ENCODE measurements around the gene DIPK1C.

Gene DIPK1C

DNA sequence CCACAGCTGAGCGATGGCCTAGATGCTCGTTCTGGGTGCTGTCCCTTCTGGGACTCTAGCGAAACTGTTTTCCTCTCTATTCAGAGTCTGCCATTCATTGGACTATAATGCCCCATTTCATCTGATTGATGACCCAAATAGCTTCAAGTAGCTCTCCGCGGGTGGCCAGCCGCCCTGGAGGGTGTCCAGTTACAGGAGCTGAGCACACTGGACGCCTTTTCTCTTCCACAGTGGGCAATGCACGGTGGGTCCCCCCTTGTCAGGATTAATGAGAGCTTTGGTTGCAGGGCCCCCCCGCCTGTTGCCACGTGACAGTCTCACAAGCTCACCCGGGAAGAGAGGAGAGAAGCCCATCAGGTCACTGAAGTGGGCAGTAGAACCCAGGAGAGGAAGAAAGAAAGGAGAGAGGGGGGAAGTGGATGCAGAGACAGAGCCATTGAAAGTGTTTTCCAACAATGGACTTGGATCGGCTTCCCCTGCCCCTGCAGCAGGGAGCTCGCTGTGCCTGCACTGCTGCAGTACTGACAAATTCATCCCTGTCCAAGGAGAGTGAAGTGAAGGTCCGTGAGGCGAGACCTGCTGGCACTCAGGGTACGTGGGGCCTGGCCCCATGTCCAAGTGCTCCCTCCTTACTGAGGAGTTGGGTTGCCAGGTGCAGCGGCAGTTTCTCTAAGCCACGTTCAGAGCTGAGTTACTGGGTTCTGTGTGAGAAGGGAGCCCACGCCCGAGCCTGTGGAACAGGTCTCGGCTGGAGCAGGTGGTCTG lies 44.8 kb downstream of the DIPK1C start:
- TF ChIP-seq CTCF (IDR thresholded peaks at IDR 0.05; ENCODE audit: insufficient read depth, missing control alignments), result no peak
- no peak for FAIRE-seq
- DNase-seq (ENCODE audit: insufficient read length, low spot score), result no peak

DNA sequence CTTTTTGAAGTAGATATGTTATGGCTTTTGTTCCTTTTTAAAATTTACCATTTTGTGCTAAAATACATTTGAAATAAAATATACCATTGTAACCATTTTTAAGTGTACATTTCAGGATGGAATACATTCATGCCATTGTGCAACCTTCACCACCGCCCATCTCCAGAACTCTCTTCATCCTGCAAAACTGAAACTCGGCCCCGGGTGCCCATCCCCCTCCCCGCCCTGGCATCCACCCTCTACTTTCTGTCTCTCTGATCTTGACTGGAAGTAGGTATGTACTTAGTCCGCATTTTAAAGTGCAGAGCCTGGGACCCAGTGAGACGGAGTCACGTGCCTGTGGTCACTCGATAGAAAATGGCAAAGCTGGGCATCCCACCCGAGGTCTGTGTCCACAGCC lies 45.6 kb downstream of the DIPK1C start:
- TF ChIP-seq CTCF (IDR thresholded peaks at IDR 0.05; ENCODE audit: insufficient read depth, missing control alignments), result no peak
- FAIRE-seq (peak; percentile 35), DNase-seq (ENCODE audit: insufficient read length, low spot score) (no peak)

DNA sequence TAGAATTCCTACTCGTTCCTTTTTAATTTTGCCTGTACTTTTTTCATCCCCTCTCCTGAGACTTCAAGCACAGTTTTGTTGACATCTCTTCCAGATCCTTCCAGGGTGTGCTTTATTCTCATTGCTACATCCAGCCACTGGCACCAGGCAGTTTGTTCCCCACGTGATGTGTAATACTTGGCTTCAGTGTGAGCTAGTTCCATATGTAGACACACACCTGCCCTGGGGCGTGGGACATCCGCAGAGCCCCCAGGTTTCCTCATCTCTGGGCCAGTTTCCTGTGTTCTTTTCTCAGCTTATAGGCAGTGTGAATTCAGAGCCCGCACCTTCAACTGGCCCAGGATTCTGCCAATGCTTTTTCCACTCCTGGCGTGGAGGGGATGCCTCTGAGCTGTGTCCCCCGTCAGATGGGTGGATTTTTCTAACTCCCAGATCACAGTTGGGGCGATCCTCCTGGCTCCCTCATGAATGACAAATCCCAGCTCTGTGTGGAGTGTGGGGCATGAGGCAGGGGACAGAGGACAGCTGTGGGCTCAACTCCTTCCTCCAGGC lies 46.6 kb downstream of the DIPK1C start:
- TF ChIP-seq CTCF (IDR thresholded peaks at IDR 0.05; ENCODE audit: insufficient read depth, missing control alignments), result no peak
- DNase-seq (ENCODE audit: insufficient read length, low spot score) (no peak), FAIRE-seq (no peak)

DNA sequence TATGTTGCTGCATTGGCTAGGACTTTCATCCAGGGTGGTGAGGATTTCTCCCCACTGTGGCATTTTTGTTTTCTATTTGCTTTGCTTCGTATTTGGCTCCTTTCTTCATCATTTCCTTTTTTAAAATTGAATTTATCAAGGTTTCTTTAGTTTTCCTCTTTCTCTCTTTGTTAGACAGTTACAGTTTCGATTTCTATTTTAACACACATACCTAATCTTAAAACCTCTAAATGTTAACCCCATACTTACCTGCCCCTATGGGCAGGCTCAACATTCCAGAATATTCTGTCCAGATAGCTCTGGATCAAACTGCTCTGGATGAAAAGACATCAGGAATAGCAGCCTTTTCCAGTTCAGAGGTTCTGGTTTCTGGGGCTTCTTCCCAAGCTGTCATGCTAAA lies 49.2 kb downstream of the DIPK1C start:
- DNase-seq (ENCODE audit: insufficient read length, low spot score) (no peak), FAIRE-seq (no peak)

DNA sequence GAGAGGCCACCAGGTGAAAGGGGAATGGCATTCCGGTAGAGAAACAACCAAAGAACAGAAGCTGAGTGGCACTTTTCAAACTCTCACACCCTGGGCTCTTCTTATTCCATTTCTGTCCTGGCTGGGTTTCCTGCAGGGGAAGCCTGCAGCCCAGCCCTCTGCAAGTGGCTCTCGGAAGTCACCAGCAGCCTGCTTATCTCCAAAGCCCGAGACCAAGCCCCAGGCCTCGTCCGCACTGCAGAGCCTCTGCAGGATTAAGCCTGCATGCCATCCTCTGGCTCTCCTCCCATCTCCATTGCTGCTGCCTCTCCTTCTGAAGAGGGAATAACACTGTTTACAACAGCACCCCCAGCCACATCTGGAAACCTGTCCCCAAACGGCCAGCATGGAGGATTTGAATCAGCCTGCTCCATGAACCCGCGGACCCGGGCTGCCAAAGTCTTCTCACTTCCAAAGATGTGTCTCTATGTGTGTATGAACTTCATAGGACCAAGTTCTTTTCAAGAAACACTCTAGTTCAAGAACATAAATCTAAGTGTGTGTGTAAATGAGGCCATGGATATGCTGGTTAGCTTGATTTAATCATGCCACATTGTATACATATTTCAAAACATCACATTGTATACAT lies 54.2 kb downstream of the DIPK1C start:
- FAIRE-seq (peak; percentile 85), DNase-seq (ENCODE audit: insufficient read length, low spot score) (no peak)
- TF ChIP-seq CTCF (IDR thresholded peaks at IDR 0.05; ENCODE audit: insufficient read depth, missing control alignments), result no peak

More for the DNA sequence above, 49.2 kb downstream of the DIPK1C start:
- TF ChIP-seq CTCF (IDR thresholded peaks at IDR 0.05; ENCODE audit: insufficient read depth, missing control alignments), result no peak

GRCh38 chr18:74400813-74401212 lies 56.3 kb downstream of the DIPK1C start:
- DNase-seq (ENCODE audit: insufficient read length, low spot score) (no peak), FAIRE-seq (no peak)
- TF ChIP-seq CTCF (IDR thresholded peaks at IDR 0.05; ENCODE audit: insufficient read depth, missing control alignments), result no peak

Measured in D721Med (cell line).